HCT116 (cell line): Measurements from ENCODE around the gene CLK3. TPM values are rescaled to one million over a fixed set of nuclear protein-coding genes. Genes with fewer than 3 reads are reported as not detected.

Experiments
- ATAC-seq: fragments of 200-7000 bp; cut with Tn5 transposase; 2 replicates; pipeline ENCODE4 v1.9.1; 2020; ENCODE audit warnings: mild to moderate bottlenecking, moderate library complexity
- BruUV-seq: library from RNA; stranded (reverse); fragments of 400-500 nt; replicated peaks from 2 replicates; lab custom pipeline; 2021; lab: Mats Ljungman, UMichigan
- CTCF ChIA-PET: fragments of 300-600 bp; sonication (Branson Sonifier 250); formaldehyde crosslinking; loops from one replicate; lab custom pipeline; 2021; ENCODE audit warnings: antibody characterized with exemption; lab: Charles Lee
- POLR2A ChIA-PET: fragments of 300-600, 350-600 bp; sonication (Branson Sonifier 250); formaldehyde crosslinking; loops from one replicate; lab custom pipeline; 2021; ENCODE audit warnings: antibody characterized with exemption; lab: Charles Lee
- RAD21 ChIA-PET, 2 experiments: fragments of 300-600 bp; sonication (Branson Sonifier 250); formaldehyde crosslinking; loops; one replicate each; lab custom pipeline; 2023; ENCODE audit warnings: low total read pairs in 2 of 2; ENCODE audit not compliant: uncharacterized antibody in 2 of 2, unreplicated experiment in 2 of 2, low non-redundant PET in 1 of 2; lab: Charles Lee
- DNase-seq: peaks from one replicate; pipeline ENCODE4 v3.0.0-alpha.2; 2010; ENCODE audit warnings: low read depth, low spot score
- H2AFZ ChIP-seq: fragments of 200-600 bp; shearing (Covaris generic), sonication (generic); 2 replicates; pipeline ENCODE4 v1.6.1; 2017; ENCODE audit warnings: low read depth, mixed run types, mixed read lengths, antibody characterized with exemption, low read length; ENCODE audit not compliant: poor library complexity, severe bottlenecking
- H3K27ac ChIP-seq: 2 replicates; pipeline ENCODE4 v1.5.1; 2012; ENCODE audit warnings: low read depth, low read length
- H3K27me3 ChIP-seq: fragments of 200-600 bp; sonication (generic); 2 replicates; pipeline ENCODE4 v1.6.1; 2016; ENCODE audit warnings: mixed run types, low read length, mixed read lengths; ENCODE audit not compliant: insufficient read depth
- H3K36me3 ChIP-seq, 2 experiments: fragments of 200-500 bp in 1 of 2; fragments of 200-600 bp in 1 of 2; sonication (Bioruptor generic) in 1 of 2; sonication (generic) in 1 of 2; 2 replicates each; pipeline versions ENCODE4 v1.5.1 to v1.6.1; 2014 to 2016; ENCODE audit warnings: low read length in 2 of 2, inconsistent platforms in 1 of 2, mixed read lengths in 1 of 2, mixed run types in 1 of 2; ENCODE audit not compliant: insufficient read depth in 2 of 2, control insufficient read depth in 1 of 2
- H3K4me1 ChIP-seq, 2 experiments: fragments of 200-600 bp in 1 of 2; sonication (generic) in 1 of 2; 2 replicates each; pipeline versions ENCODE4 v1.5.1 to v1.6.1; 2012 to 2017; ENCODE audit warnings: low read length in 2 of 2, inconsistent platforms in 1 of 2, mild to moderate bottlenecking in 1 of 2, mixed read lengths in 1 of 2, mixed run types in 1 of 2, moderate library complexity in 1 of 2; ENCODE audit not compliant: insufficient read depth in 2 of 2, control insufficient read depth in 1 of 2
- H3K4me2 ChIP-seq: fragments of 200-600 bp; sonication (generic); 2 replicates; pipeline ENCODE4 v1.6.1; 2017; ENCODE audit warnings: mixed run types, low read length, mixed read lengths
- H3K4me3 ChIP-seq, 2 experiments: fragments of 200-600 bp in 1 of 2; sonication (generic) in 1 of 2; replicated peaks in 1 of 2; 2 replicates each; pipeline ENCODE4 v1.5.1; 2011 to 2016; ENCODE audit warnings: low read length in 2 of 2, control low read depth in 1 of 2, low read depth in 1 of 2, mild to moderate bottlenecking in 1 of 2, mixed read lengths in 1 of 2, mixed run types in 1 of 2
- H3K79me2 ChIP-seq: fragments of 200-600 bp; sonication (generic); 2 replicates; pipeline ENCODE4 v1.6.1; 2017; ENCODE audit warnings: mild to moderate bottlenecking, mixed run types, low read length, moderate library complexity, mixed read lengths; ENCODE audit not compliant: insufficient read depth
- H3K9ac ChIP-seq: fragments of 200-600 bp; sonication (generic); 2 replicates; pipeline ENCODE4 v1.6.1; 2016; ENCODE audit warnings: low read length, mixed read lengths
- H3K9me2 ChIP-seq: fragments of 200-600 bp; sonication (generic), shearing (Covaris generic); 2 replicates; pipeline ENCODE4 v1.6.1; 2017; ENCODE audit warnings: mixed run types, mild to moderate bottlenecking, moderate library complexity; ENCODE audit not compliant: insufficient read depth
- H3K9me3 ChIP-seq, 2 experiments: fragments of 200-500 bp in 1 of 2; fragments of 200-600 bp in 1 of 2; sonication (Bioruptor generic) in 1 of 2; sonication (generic) in 1 of 2; 2 replicates each; pipeline ENCODE4 v1.6.1; 2014 to 2017; ENCODE audit warnings: low read length in 2 of 2, mixed read lengths in 2 of 2, inconsistent platforms in 1 of 2, low read depth in 1 of 2, mild to moderate bottlenecking in 1 of 2, mixed run types in 1 of 2, moderate library complexity in 1 of 2; ENCODE audit not compliant: control insufficient read depth in 1 of 2, insufficient read depth in 1 of 2
- H4K20me1 ChIP-seq: fragments of 200-600 bp; sonication (generic), shearing (Covaris generic); 2 replicates; pipeline ENCODE4 v1.6.1; 2017; ENCODE audit warnings: mixed run types, mild to moderate bottlenecking, moderate library complexity; ENCODE audit not compliant: insufficient read depth
- CBX3 ChIP-seq: IDR thresholded peaks from 2 replicates; pipeline ENCODE4 v1.6.1; 2012; ENCODE audit warnings: low read depth
- EZH2 ChIP-seq: fragments of 200-600 bp; sonication (generic); IDR thresholded peaks from 2 replicates; pipeline ENCODE4 v1.6.1; 2017; ENCODE audit warnings: antibody characterized with exemption, mixed run types
- JUND ChIP-seq: IDR thresholded peaks from 2 replicates; pipeline ENCODE4 v1.6.1; 2012
- intact Hi-C: fragments of 100-400 bp; cut with micrococcal nuclease; formaldehyde crosslinking; loops from 2 replicates; pipeline ENCODE4 v1.10.0; 2022
- total RNA-seq: library from RNA; stranded (reverse); gene quantifications from one replicate; pipeline ENCODE4 v1.2.1, GENCODE V29; 2021; ENCODE audit not compliant: unreplicated experiment
- TF ChIP-seq, protein P1 (sequence below): IDR thresholded peaks from 2 replicates; pipeline ENCODE4 v1.6.1; 2011; ENCODE audit warnings: mild to moderate bottlenecking, low read length, moderate library complexity; ENCODE audit not compliant: insufficient replicate concordance; ENCODE audit errors: extremely low read depth

The CLK3 gene
- total RNA-seq, 1 experiment from 2014 or later: 79.3 TPM

DNA sequence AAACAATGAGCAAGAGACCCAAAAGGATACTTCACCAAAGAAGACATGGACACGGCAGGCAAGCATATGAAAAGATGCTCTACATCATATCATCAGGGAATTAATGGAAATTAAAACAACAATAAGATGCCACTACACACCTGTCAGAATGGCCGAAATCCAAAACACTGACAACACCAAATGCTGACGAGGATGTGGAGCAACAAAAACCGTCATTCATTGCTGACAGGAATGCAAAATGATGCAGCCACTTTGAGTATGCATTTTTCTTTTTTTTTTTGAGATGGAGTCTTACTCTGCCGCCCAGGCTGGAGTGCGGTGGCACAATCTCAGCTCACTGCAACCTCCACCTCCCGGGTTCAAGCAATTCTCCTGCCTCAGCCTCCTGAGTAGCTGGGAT is 61.2 kb downstream of the CLK3 start:
- Histone ChIP-seq H3K79me2 (peaks cover 57% of the 10 kb centered on the region), H3K9me2 (no peaks in the 10 kb centered on the region), H3K9ac (no peak overlapping the region), H2AFZ (no peak overlapping the region), H3K4me1 (no peaks in the 10 kb centered on the region), H3K4me3 (no peak overlapping the region), H4K20me1 (peaks cover 4% of the 10 kb centered on the region), H3K9me3 (no peaks in the 10 kb centered on the region), H3K36me3 (peaks cover 0 to 3% of the 10 kb centered on the region in 2 experiments; a peak in 1 of 4 replicates), H3K4me2 (no peak overlapping the region), H3K27me3 (no peaks in the 10 kb centered on the region), H3K27ac (no peak overlapping the region)
- no TSS peak for BruUV-seq
- intact Hi-C loops: no loop called here
- DNase-seq (no peak), ATAC-seq (no peak)
- ChIA-PET POLR2A (no interaction called here), RAD21 (no interaction called here), CTCF (no interaction called here)
- TF ChIP-seq CBX3 (no peak), JUND (no peak), EZH2 (no peak)
- TF ChIP-seq, protein P1, sequence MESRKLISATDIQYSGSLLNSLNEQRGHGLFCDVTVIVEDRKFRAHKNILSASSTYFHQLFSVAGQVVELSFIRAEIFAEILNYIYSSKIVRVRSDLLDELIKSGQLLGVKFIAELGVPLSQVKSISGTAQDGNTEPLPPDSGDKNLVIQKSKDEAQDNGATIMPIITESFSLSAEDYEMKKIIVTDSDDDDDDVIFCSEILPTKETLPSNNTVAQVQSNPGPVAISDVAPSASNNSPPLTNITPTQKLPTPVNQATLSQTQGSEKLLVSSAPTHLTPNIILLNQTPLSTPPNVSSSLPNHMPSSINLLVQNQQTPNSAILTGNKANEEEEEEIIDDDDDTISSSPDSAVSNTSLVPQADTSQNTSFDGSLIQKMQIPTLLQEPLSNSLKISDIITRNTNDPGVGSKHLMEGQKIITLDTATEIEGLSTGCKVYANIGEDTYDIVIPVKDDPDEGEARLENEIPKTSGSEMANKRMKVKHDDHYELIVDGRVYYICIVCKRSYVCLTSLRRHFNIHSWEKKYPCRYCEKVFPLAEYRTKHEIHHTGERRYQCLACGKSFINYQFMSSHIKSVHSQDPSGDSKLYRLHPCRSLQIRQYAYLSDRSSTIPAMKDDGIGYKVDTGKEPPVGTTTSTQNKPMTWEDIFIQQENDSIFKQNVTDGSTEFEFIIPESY: no peak

Other genes starting within 250 kb of the CLK3 start
- gene CYP11A1, start 248.2 kb upstream of the CLK3 start, total RNA-seq: 0.57 TPM
- gene SEMA7A, start 181.9 kb upstream of the CLK3 start, total RNA-seq: 13.8 TPM
- 65.3 TPM for gene UBL7, start 154.7 kb upstream of the CLK3 start, total RNA-seq
- 8.1 TPM for gene ARID3B, start 74.6 kb upstream of the CLK3 start, total RNA-seq
- gene EDC3, start 80.2 kb downstream of the CLK3 start, total RNA-seq: 45.1 TPM
- gene CYP1A1, start 109.7 kb downstream of the CLK3 start, total RNA-seq: 1.5 TPM
- gene CYP1A2, start 133.0 kb downstream of the CLK3 start, total RNA-seq: not detected
- gene CSK, start 166.2 kb downstream of the CLK3 start, total RNA-seq: 72.2 TPM
- gene LMAN1L, start 197.0 kb downstream of the CLK3 start, total RNA-seq: 0.17 TPM
- gene CPLX3, start 210.8 kb downstream of the CLK3 start, total RNA-seq: not detected
- 48.4 TPM for gene ULK3, start 227.3 kb downstream of the CLK3 start, total RNA-seq